NCI-H2107 (cell line): ENCODE data around the gene TNFSF13.

ENCODE experiments used
- DNase-seq: peaks from one replicate; lab custom pipeline; 2025; lab: John Stamatoyannopoulos, UW

TNFSF13 gene

GRCh38 chr17:7552621-7553051, 5.9 kb upstream of the TNFSF13 start:
- no peak for DNase-seq

- no peak for DNase-seq
Observed at GRCh38 chr17:7553356-7553755, 5.2 kb upstream of the TNFSF13 start.

GRCh38 chr17:7555320-7555948, 3.1 kb upstream of the TNFSF13 start:
- DNase-seq = no peak

GRCh38 chr17:7556627-7557026, 1.9 kb upstream of the TNFSF13 start:
- no peak for DNase-seq

GRCh38 chr17:7557147-7557764, 1.3 kb upstream of the TNFSF13 start:
- DNase-seq = no peak

GRCh38 chr17:7557775-7558543, 591 bp upstream of the TNFSF13 start:
- peak; percentile 38 for DNase-seq

- DNase-seq = no peak
Observed at GRCh38 chr17:7559320-7560171, 996 bp downstream of the TNFSF13 start.

- DNase-seq = peak; percentile 32
Observed at GRCh38 chr17:7560172-7561027, 1.9 kb downstream of the TNFSF13 start.

- peak; percentile 55 for DNase-seq
Observed at GRCh38 chr17:7561028-7561575, 2.6 kb downstream of the TNFSF13 start.

GRCh38 chr17:7561589-7562207, 3.1 kb downstream of the TNFSF13 start, which contains the start of gene SENP3:
TSS of gene SENP3 (plus strand) at chr17:7561919. CDS start at chr17:7563077, 1,158 bp downstream.
- DNase-seq = peak; percentile 63

GRCh38 chr17:7562208-7562605, 3.7 kb downstream of the TNFSF13 start:
- no peak for DNase-seq

- DNase-seq = no peak
Observed at GRCh38 chr17:7563115-7563869, 4.7 kb downstream of the TNFSF13 start.

- no peak for DNase-seq
Observed at GRCh38 chr17:7569571-7569970, 11.0 kb downstream of the TNFSF13 start.

GRCh38 chr17:7570351-7570750, 11.8 kb downstream of the TNFSF13 start:
- DNase-seq = no peak

GRCh38 chr17:7572338-7572587, 13.7 kb downstream of the TNFSF13 start:
- DNase-seq = no peak

GRCh38 chr17:7572588-7573323, 14.2 kb downstream of the TNFSF13 start:
- DNase-seq = peak; percentile 89

GRCh38 chr17:7573324-7574080, 15.0 kb downstream of the TNFSF13 start:
- peak; percentile 39 for DNase-seq

- DNase-seq = no peak
Observed at GRCh38 chr17:7574176-7574953, 15.8 kb downstream of the TNFSF13 start.
